Stimulated activated CD8-positive, alpha-beta memory T cell treated with anti-CD3 and anti-CD28 coated beads, Interleukin-4, amount 100 ng/mL, for 48 hours (primary cell): ENCODE measurements around the gene PIK3CB.
A peak's percentile ranks its signal among the peaks of the same experiment; 100 is the strongest.
"Not testable (repeated sequence)": the region's sequence is repeated elsewhere in the genome, so short reads cannot be mapped to it uniquely, and the experiment has no call there.

ENCODE experiments used
- DNase-seq: peaks from one replicate; pipeline ENCODE4 v3.0.0-alpha.2; 2020

The PIK3CB gene

GRCh38 chr3:138834596-138835396 lies at the start of gene PIK3CB:
Gene PIK3CB, minus strand, starts transcription at chr3:138834928. Its CDS starts 75,585 bp downstream, at chr3:138759343.
- peak; percentile 91 for DNase-seq

GRCh38 chr3:138881233-138881632 lies 46.5 kb upstream of the PIK3CB start:
- no peak for DNase-seq

GRCh38 chr3:138879541-138880380 lies 45.0 kb upstream of the PIK3CB start:
- DNase-seq, result no peak

- no peak for DNase-seq
These were observed 42.5 kb upstream of the PIK3CB start for GRCh38 chr3:138877226-138877625.

- DNase-seq, result no peak
These were observed 41.3 kb upstream of the PIK3CB start for GRCh38 chr3:138875754-138876664.

GRCh38 chr3:138875096-138875753 lies 40.5 kb upstream of the PIK3CB start:
- DNase-seq, result no peak

GRCh38 chr3:138873471-138874278 lies 38.9 kb upstream of the PIK3CB start:
- DNase-seq, result no peak

GRCh38 chr3:138872632-138873031 lies 37.9 kb upstream of the PIK3CB start:
- no peak for DNase-seq

- DNase-seq, result no peak
These were observed 33.3 kb upstream of the PIK3CB start for GRCh38 chr3:138867996-138868395.

- DNase-seq, result no peak
These were observed 29.0 kb upstream of the PIK3CB start for GRCh38 chr3:138863776-138864113.

- DNase-seq, result no peak
These were observed 28.4 kb upstream of the PIK3CB start for GRCh38 chr3:138862924-138863775.

GRCh38 chr3:138862531-138862923 lies 27.8 kb upstream of the PIK3CB start:
- DNase-seq, result no peak

- no peak for DNase-seq
These were observed 27.1 kb upstream of the PIK3CB start for GRCh38 chr3:138861798-138862197.

GRCh38 chr3:138856799-138857198 lies 22.1 kb upstream of the PIK3CB start:
- DNase-seq, result no peak

GRCh38 chr3:138854940-138855339 lies 20.2 kb upstream of the PIK3CB start:
- no peak for DNase-seq

- no peak for DNase-seq
These were observed 19.5 kb upstream of the PIK3CB start for GRCh38 chr3:138854204-138854603.

GRCh38 chr3:138850151-138850550 lies 15.4 kb upstream of the PIK3CB start:
- no peak for DNase-seq

- DNase-seq, result no peak
These were observed 14.7 kb upstream of the PIK3CB start for GRCh38 chr3:138849222-138849940.

GRCh38 chr3:138848696-138849095 lies 14.0 kb upstream of the PIK3CB start:
- no peak for DNase-seq

GRCh38 chr3:138846824-138847223 lies 12.1 kb upstream of the PIK3CB start:
- DNase-seq, result not testable (repeated sequence)
